HG02571 (cell line): ENCODE data around the gene SYNPR.

ENCODE experiments used
- ATAC-seq: cut with Tn5 transposase; IDR thresholded peaks from one replicate; pipeline ENCODE4 v1.9.1; 2021; ENCODE audit warnings: mild to moderate bottlenecking, moderate library complexity; ENCODE audit not compliant: unreplicated experiment

The SYNPR gene

GRCh38 chr3:63303238-63303637, 25.1 kb downstream of the SYNPR start:
- no peak for ATAC-seq

- no peak for ATAC-seq
Observed at GRCh38 chr3:63304421-63304820, 26.3 kb downstream of the SYNPR start.

- no peak for ATAC-seq
Observed at GRCh38 chr3:63308072-63308471, 30.0 kb downstream of the SYNPR start.

GRCh38 chr3:63309768-63310167, 31.7 kb downstream of the SYNPR start:
- ATAC-seq: no peak

GRCh38 chr3:63323766-63324165, 45.7 kb downstream of the SYNPR start:
- ATAC-seq: no peak

GRCh38 chr3:63324621-63325020, 46.5 kb downstream of the SYNPR start:
- ATAC-seq: no peak

GRCh38 chr3:63325386-63325785, 47.3 kb downstream of the SYNPR start:
- ATAC-seq: no peak

GRCh38 chr3:63328365-63328764, 50.3 kb downstream of the SYNPR start:
- no peak for ATAC-seq

- ATAC-seq: no peak
Observed at GRCh38 chr3:63331520-63331919, 53.4 kb downstream of the SYNPR start.

GRCh38 chr3:63333815-63334214, 55.7 kb downstream of the SYNPR start:
- ATAC-seq: no peak

GRCh38 chr3:63338351-63338750, 60.2 kb downstream of the SYNPR start:
- no peak for ATAC-seq

GRCh38 chr3:63343674-63344073, 65.6 kb downstream of the SYNPR start:
- ATAC-seq: no peak

- no peak for ATAC-seq
Observed at GRCh38 chr3:63344661-63345060, 66.6 kb downstream of the SYNPR start.

- no peak for ATAC-seq
Observed at GRCh38 chr3:63349583-63350573, 71.8 kb downstream of the SYNPR start.

- peak; percentile 75 for ATAC-seq
Observed at GRCh38 chr3:63351159-63352007, 73.3 kb downstream of the SYNPR start.

GRCh38 chr3:63352008-63352279, 73.8 kb downstream of the SYNPR start:
- ATAC-seq: no peak

- no peak for ATAC-seq
Observed at GRCh38 chr3:63353383-63353782, 75.3 kb downstream of the SYNPR start.

GRCh38 chr3:63354160-63354559, 76.1 kb downstream of the SYNPR start:
- ATAC-seq: no peak

- ATAC-seq: no peak
Observed at GRCh38 chr3:63355809-63356208, 77.7 kb downstream of the SYNPR start.

GRCh38 chr3:63364495-63364894, 86.4 kb downstream of the SYNPR start:
- ATAC-seq: no peak

- no peak for ATAC-seq
Observed at GRCh38 chr3:63364910-63365309, 86.8 kb downstream of the SYNPR start.

GRCh38 chr3:63365671-63366070, 87.6 kb downstream of the SYNPR start:
- no peak for ATAC-seq
